GM12878 (cell line): ENCODE results near the gene PPP6C.

ENCODE experiments used
- BHLHE40 ChIP-seq, 2 experiments: fragments of 450-650 bp in 1 of 2; IDR thresholded peaks; 2 replicates each; pipeline ENCODE4 v1.6.1; 2011 to 2017; ENCODE audit warnings: low read depth in 2 of 2, borderline replicate concordance in 1 of 2, improper control_type of control experiment in 1 of 2, low read length in 1 of 2, mild to moderate bottlenecking in 1 of 2
- MXI1 ChIP-seq: fragments of 150-350 bp; IDR thresholded peaks from 2 replicates; pipeline ENCODE4 v1.6.1; 2011; ENCODE audit warnings: low read depth, mild to moderate bottlenecking, inconsistent platforms, low read length, improper control_type of control experiment

- TF ChIP-seq BHLHE40 (IDR thresholded peaks at IDR 0.05; ENCODE audit: borderline replicate concordance in 1 of 2, low read depth in 2 of 2, low read length in 1 of 2), result no peak
- no peak for TF ChIP-seq MXI1
These were observed 11.7 kb downstream of the PPP6C start for GRCh38 chr9:125177888-125178287.
